ENCODE measurements around the gene MAPRE3.

Gene MAPRE3

GRCh38 chr2:27042985-27043634 is 72.7 kb downstream of the MAPRE3 start:
- no peak for DNase-seq

GRCh38 chr2:27049422-27050280 is 79.2 kb downstream of the MAPRE3 start:
- DNase-seq = no peak

GRCh38 chr2:27050281-27050995 is 80.0 kb downstream of the MAPRE3 start:
- peak; percentile 99 for DNase-seq

GRCh38 chr2:27050996-27051901 is 80.8 kb downstream of the MAPRE3 start, which contains the start of gene AGBL5:
Gene AGBL5, plus strand, starts transcription at chr2:27051668. Its CDS starts 1,291 bp downstream, at chr2:27052959.
- DNase-seq = peak; percentile 99

- peak; percentile 56 for DNase-seq
Observed at GRCh38 chr2:27051902-27052645, 81.6 kb downstream of the MAPRE3 start.

GRCh38 chr2:27053321-27053720 is 82.9 kb downstream of the MAPRE3 start:
- DNase-seq = no peak

- DNase-seq = no peak
Observed at GRCh38 chr2:27053776-27054175, 83.3 kb downstream of the MAPRE3 start.

GRCh38 chr2:27054721-27055120 is 84.3 kb downstream of the MAPRE3 start:
- no peak for DNase-seq

- no peak for DNase-seq
Observed at GRCh38 chr2:27057184-27057583, 86.7 kb downstream of the MAPRE3 start.

GRCh38 chr2:27058210-27058609 is 87.8 kb downstream of the MAPRE3 start:
- no peak for DNase-seq

- no peak for DNase-seq
Observed at GRCh38 chr2:27059141-27059820, 88.8 kb downstream of the MAPRE3 start.

GRCh38 chr2:27060323-27060722 is 89.9 kb downstream of the MAPRE3 start:
- DNase-seq = no peak

GRCh38 chr2:27065128-27065527 is 94.7 kb downstream of the MAPRE3 start:
- no peak for DNase-seq

- no peak for DNase-seq
Observed at GRCh38 chr2:27067385-27067784, 96.9 kb downstream of the MAPRE3 start.

- no peak for DNase-seq
Observed at GRCh38 chr2:27069436-27069835, 99.0 kb downstream of the MAPRE3 start.

- no peak for DNase-seq
Observed at GRCh38 chr2:27069961-27070618, 99.7 kb downstream of the MAPRE3 start.

GRCh38 chr2:27070653-27071276 is 100.3 kb downstream of the MAPRE3 start:
- no peak for DNase-seq

GRCh38 chr2:27071277-27071989 is 101.0 kb downstream of the MAPRE3 start, which contains the start of gene OST4:
Gene OST4, minus strand, starts transcription at chr2:27071654.
- peak; percentile 97 for DNase-seq
